NCI-H774 (cell line): Measurements from ENCODE around the gene SHH.

Source experiments
- DNase-seq: peaks from one replicate; lab custom pipeline; 2025; lab: John Stamatoyannopoulos, UW

SHH gene

GRCh38 chr7:155792315-155792960 is 19.8 kb downstream of the SHH start:
- no peak for DNase-seq

DNA sequence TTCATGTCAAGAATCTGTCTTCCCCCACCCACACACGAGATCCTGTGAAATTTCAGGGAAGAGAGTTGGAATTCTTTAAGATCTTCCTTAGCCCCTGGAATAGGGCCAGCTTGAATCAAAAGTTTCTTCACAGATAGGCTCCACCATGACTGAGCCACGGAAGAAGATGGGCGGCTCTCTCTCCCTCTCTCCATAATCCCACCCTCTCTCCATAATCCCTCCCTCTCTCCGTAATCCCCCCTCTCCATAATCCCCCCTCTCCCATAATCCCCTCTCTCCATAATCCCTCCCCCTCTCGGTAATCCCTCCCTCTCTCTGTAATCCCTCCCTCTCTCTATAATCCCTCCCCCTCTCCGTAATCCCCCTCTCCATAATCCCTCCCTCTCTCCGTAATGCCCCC is 20.4 kb downstream of the SHH start:
- no peak for DNase-seq

DNA sequence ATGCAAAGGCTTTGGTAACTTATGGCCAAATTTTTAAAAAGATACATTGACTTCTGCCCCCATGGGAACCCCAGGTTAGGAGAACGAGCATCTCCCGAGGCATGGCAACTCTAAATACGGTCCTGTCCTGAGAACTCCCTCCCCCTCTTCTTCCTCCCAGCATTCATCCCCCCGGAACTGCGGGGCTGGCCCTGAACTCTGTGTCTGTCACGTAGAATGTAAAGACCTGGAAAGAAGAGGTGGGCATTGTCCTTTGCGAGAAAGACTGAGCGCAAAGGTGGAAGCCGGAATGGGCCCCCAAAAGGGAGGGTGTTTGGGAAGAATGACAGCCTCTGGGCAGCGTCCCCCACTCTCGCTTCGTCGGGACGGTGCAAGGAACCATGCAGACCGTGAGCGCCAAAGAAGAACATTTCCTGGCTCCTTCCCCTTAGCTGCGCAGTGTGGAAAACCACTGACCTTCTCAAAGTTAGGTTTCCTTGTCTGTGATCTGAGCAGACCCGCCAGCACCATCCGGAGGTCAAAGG is 21.0 kb downstream of the SHH start:
- no peak for DNase-seq

- no peak for DNase-seq
Observed at GRCh38 chr7:155790666-155791065, 21.6 kb downstream of the SHH start.

DNA sequence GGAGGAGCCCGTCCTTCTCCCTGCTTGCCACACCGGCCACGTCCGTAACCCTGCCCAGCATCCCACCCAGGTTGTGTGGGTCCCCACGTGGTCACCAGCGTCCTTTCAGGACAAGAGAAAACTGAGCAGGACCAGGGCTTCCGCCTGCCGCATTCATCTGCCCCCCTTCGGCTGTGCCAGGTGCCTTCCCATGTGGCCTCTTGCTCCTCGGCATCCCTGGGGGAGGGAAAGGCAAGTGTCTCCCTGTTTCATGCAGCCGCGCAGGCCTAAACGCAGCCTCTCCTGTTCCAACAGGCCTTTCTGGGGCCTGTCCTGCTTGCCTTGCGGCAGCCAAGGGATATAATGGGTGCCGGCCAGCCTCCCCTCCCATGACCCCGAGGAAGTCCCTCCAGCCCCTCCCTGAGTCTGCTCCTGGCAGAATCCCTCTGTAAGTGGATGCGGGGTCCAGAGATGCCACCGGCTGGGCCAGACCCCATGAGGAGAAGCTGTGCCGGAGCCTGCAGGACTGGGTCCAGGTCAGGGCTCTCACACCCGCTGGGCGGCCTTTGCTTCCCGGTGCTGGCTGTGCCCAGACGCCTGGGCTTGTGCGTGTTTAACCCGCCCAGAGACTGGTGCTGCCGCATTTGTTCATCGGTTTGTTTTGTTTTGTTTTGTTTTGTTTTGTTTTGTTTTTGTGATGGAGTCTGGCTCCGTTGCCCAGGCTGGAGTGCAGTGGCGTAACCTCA is 23.1 kb downstream of the SHH start:
- no peak for DNase-seq

- DNase-seq = no peak
Observed at GRCh38 chr7:155788616-155789000, 23.7 kb downstream of the SHH start.

DNA sequence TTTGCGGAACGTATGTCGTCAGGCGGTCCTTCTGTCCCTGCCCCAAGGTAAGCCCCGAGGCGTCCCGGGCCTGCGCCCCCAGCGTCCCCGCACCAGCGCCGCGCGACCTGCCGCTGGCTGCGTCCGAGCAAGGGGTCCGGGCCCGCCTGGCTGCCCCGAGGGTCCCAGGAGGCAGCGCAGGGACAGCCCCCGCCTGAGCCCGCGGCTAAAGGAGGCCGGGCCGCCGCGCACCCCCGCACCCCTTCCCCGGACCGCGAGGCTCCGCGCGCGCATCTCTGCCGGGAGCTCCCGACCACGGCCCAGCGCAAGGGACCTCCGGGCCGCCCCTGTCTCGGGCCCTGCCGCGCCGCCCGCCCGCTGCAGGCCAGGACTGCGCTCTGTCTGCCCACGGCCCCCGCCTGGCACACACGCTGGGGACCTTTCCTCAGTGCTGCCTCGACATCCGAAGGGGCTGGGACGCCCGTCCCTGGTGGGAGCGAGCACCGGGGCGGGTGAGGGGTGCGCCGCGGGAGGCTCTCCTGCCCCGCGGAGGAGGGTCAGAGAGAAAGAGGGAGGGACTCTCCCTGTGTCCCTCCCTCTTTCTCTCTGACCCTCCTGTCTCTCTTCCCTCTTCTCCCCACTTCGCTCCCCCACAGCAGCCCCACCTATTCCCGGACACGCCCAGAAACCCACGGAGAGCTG is 25.0 kb downstream of the SHH start:
- DNase-seq = no peak

- no peak for DNase-seq
Observed at GRCh38 chr7:155786491-155786890, 25.8 kb downstream of the SHH start.

DNA sequence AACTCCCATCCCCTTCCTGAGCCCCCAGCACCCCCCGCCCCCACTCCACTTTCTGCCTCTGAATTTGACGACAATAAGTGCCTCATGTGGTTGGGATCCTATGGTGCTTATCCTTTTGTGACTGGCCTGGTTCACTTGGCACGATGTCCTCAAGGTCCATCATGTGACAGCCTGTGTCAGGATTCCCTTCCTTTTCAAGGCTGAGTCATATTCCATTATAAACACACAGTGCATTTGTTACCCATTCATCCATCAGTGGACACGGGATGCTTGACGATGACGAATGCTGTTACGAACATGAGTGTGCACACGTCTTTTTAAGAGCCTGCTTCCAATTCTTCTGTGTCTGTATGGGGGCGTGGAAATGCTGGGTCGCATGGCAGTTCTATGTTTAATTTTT is 26.7 kb downstream of the SHH start:
- DNase-seq = no peak

- no peak for DNase-seq
Observed at GRCh38 chr7:155782466-155782865, 29.8 kb downstream of the SHH start.

GRCh38 chr7:155781433-155781832 is 30.8 kb downstream of the SHH start:
- no peak for DNase-seq

- no peak for DNase-seq
Observed at GRCh38 chr7:155780884-155781283, 31.4 kb downstream of the SHH start.

- DNase-seq = no peak
Observed at GRCh38 chr7:155778349-155778748, 33.9 kb downstream of the SHH start.

DNA sequence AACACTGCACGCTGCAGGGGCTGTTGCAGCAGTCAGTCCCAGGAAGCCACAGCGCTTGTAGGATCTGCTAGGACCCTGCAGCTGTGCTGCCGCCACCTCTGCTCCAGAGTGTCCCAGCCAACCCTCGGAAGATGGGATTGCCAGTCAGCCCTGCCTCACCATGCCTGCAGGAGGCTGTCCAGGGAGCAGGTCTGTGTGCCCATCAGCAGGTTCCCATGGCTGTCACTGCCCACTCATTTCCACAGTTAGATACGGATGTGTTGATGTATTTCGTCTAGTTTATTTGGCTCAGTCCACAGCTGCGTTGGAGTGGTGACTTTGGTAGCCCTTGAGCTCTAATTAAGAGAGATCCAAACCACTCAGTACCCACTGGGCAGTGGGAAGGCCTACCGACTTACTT is 35.7 kb downstream of the SHH start:
- DNase-seq = no peak

GRCh38 chr7:155775691-155776090 is 36.6 kb downstream of the SHH start:
- no peak for DNase-seq

DNA sequence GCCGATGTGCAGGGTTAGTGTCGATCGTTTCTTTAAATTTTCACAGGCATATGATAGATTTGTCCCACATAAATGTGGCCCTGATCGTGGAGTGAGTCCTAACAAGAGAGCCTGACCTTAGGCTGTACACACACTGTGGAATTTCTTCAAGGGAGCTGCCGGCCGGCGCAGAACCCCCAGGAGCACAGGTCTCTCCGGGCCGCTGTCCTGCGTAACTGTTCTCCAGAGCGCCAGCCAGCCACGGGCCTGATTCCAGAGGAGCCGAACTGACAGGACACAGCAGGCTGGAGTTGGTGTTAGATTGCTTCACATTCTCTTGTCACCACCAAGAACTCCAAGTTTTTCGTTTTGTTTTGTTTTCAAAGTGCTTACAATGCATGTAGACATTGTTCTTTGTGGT is 37.3 kb downstream of the SHH start:
- DNase-seq = no peak

GRCh38 chr7:155773531-155773930 is 38.7 kb downstream of the SHH start:
- no peak for DNase-seq

DNA sequence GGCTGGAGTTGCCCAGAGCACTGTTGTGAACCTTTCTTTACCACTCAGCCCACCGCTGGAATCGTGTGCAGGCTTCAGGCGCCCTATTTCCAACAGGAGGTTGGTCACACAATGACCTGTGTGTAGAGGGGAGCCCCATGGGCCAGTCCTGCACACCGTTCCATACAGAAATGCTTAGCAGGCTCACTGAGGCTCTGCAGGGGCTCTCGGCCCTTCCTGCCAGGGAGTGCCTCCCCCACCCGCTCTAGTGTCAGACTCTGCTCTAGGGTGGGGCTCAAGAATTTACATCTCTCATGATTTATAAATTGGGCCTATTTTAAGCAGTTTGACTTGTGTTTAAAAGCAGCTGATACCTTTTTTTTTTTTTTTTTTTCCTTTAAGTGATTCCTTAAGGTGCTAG is 42.0 kb downstream of the SHH start:
- DNase-seq = no peak

GRCh38 chr7:155769701-155770100 is 42.6 kb downstream of the SHH start:
- no peak for DNase-seq

DNA sequence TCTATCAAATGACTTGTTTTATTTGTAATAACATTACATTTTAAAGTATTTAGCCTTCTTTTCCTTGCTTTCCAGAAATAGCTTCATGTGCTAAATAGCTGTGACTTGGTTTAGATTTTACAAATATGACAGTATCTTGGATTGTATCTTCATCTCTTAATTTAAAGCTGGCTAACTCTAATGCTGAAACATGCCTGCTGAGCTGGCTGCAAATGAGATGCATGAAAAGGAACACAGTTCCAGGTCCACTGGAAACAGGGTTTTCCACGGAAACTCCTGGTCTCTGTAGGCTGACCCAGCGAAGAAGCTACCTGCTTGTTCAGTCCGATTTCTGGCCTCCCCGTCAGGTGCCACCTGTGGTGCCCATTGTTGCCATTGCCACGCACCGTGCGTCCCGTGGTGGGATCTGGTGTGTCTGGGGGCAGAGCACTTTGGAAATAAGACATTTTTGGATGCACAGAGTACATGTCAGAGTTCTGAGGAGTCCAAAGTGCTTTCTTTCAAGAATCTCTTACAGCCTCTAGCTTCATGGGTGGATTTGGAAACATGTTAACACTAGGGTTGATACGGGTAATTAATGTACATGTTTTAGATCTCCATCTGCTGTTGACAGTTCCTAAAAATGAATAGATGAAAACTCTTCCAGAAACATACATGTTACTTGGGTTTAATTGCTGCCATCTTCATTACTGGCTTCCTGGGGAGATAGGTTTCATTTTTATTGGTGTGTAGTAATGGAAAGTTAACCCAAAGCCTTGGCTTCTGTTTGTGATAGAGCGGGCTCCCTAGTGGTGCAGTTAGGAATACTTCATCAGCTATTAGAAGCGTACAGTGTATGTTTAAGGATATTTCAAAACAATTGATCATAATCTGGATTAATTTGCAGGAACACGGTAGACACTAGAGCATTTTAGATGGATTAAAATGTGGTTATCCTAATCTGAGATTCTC is 45.0 kb downstream of the SHH start:
- no peak for DNase-seq

GRCh38 chr7:155766386-155766785 is 45.9 kb downstream of the SHH start:
- DNase-seq = no peak

- DNase-seq = no peak
Observed at GRCh38 chr7:155765458-155765857, 46.8 kb downstream of the SHH start.
